HG03095 (cell line): ENCODE results near the gene PADI3.
"Not testable (repeated sequence)": the region's sequence is repeated elsewhere in the genome, so short reads cannot be mapped to it uniquely, and the experiment has no call there.

Experiments
- ATAC-seq: cut with Tn5 transposase; IDR thresholded peaks from one replicate; pipeline ENCODE4 v1.9.1; 2021; ENCODE audit warnings: moderate library complexity; ENCODE audit not compliant: unreplicated experiment

The PADI3 gene

DNA sequence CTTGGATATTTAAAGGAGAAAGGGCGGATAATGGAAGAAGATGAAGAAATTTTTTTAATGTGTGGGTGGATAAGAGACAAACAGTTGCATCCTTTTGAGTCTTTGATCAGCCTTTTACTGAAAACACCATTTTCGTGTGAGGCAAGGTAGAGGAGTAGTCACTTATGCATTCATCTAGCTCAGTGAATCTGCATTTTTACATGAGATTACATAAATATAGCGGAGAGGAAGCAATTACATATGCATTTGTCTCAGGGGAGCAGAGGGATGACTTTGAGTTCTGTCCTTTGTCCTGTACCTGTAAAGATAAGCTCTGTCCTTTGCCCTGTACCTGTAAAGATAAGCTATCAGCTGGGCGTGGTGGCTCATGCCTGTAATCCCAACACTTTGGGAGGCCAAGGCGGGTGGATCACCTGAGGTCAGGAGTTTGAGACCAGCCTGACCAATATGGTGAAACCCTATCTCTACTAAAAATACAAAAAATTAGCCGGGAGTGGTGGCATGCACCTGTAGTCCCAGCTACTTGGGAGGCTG is 73.0 kb downstream of the PADI3 start:
- not testable (repeated sequence) for ATAC-seq

DNA sequence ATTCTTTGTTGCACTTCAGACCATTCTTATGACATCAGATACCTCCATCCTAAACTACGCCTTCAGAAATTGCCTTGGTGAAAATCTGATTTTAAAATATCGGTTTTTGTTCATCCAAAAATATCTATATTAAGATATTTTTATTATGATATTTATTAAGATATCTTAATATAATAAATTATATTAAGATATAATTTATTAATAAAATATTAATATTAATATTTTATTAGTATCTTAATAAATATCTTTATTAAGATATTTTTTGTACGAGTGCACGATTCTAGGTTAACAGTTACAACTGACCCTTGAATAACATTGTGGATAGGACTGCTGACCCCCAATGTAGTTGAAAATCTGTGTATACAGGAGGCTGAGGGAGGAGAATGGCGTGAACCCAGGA is 80.0 kb downstream of the PADI3 start:
- ATAC-seq: no peak

GRCh38 chr1:17329610-17330009 is 80.7 kb downstream of the PADI3 start:
- ATAC-seq: no peak

DNA sequence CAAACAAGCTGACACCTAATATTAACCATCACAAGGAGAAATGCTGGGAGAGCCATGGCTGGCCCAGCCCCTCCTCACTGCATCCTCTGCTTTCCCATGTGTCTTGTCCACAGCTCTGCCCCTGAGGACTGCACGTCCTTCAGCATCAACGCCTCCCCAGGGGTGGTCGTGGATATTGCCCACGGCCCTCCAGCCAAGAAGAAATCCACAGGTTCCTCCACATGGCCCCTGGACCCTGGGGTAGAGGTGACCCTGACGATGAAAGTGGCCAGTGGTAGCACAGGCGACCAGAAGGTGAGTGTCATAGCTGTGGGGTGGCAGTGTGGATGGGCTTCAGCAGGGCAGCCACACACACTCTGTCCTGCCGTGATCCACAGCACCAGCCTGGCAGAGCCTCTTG is 82.0 kb downstream of the PADI3 start:
- no peak for ATAC-seq

GRCh38 chr1:17333081-17333480 is 84.2 kb downstream of the PADI3 start:
- ATAC-seq: no peak
